Heart left ventricle (tissue), 16 donors: ENCODE data around the gene WDFY3. TPM values are rescaled to one million over a fixed set of nuclear protein-coding genes. Genes with fewer than 3 reads are reported as not detected.

Source experiments
- ATAC-seq, 4 donors: fragments of 200-7000 bp; cut with Tn5 transposase; one replicate each; pipeline ENCODE4 v1.9.1; 2020 to 2022; ENCODE audit warnings: moderate library complexity in 4 of 4, mild to moderate bottlenecking in 3 of 4, moderate number of reproducible peaks in 1 of 4
- DNase-seq, 5 donors: peaks; one replicate each; pipeline ENCODE4 v3.0.0-alpha.2; 2020
- H3K27ac ChIP-seq, 12 donors: fragments of 200-600 bp; sonication (generic) in 4 of 12; one replicate each; pipeline versions ENCODE4 v1.5.0 to v1.8.0; 2016 to 2022; ENCODE audit warnings: mild to moderate bottlenecking in 2 of 12
- H3K27me3 ChIP-seq, 9 donors: fragments of 200-600 bp; sonication (generic) in 2 of 9; one replicate each; pipeline versions ENCODE4 v1.5.1 to v1.8.0; 2016 to 2022; ENCODE audit warnings: mild to moderate bottlenecking in 3 of 9
- H3K36me3 ChIP-seq, 9 donors: fragments of 200-600 bp; sonication (generic) in 2 of 9; one replicate each; pipeline versions ENCODE4 v1.5.0 to v1.8.0; 2018 to 2022; ENCODE audit warnings: mild to moderate bottlenecking in 2 of 9
- H3K4me1 ChIP-seq, 12 donors: fragments of 200-600 bp; sonication (generic) in 4 of 12; one replicate each; pipeline versions ENCODE4 v1.5.0 to v1.8.0; 2016 to 2022; ENCODE audit warnings: mild to moderate bottlenecking in 3 of 12
- H3K4me3 ChIP-seq, 12 donors: fragments of 200-600 bp; sonication (generic) in 4 of 12; one replicate each; pipeline versions ENCODE4 v1.5.0 to v1.8.0; 2017 to 2022; ENCODE audit warnings: mild to moderate bottlenecking in 9 of 12, moderate library complexity in 4 of 12
- H3K9me3 ChIP-seq, 12 donors: fragments of 200-600 bp; sonication (generic) in 4 of 12; one replicate each; pipeline versions ENCODE4 v1.5.0 to v1.8.0; 2016 to 2022; ENCODE audit warnings: mild to moderate bottlenecking in 1 of 12
- CTCF ChIP-seq, 12 donors: fragments of 200-600 bp; sonication (generic) in 4 of 12; IDR thresholded peaks; one replicate each; pipeline versions ENCODE4 v1.5.0 to v1.8.0; 2018 to 2022; ENCODE audit warnings: antibody characterized with exemption in 12 of 12, mild to moderate bottlenecking in 5 of 12
- POLR2A ChIP-seq, 2 donors: fragments of 450-650 bp; IDR thresholded peaks; one replicate each; pipeline ENCODE4 v1.6.1; 2017; ENCODE audit warnings: antibody characterized with exemption in 2 of 2, mild to moderate bottlenecking in 2 of 2, moderate library complexity in 2 of 2
- WGBS, 4 donors: extraction: QIAGEN DNeasy Blood & Tissue Kit in 2 of 4; methylation state at CpG; one replicate each; pipeline versions ENCODE4 v1.1.5 to v1.1.7; 2013 to 2018; 5-methylcytosine and 5-hydroxymethylcytosine counted together
- intact Hi-C, 10 donors: fragments of 100-400 bp; cut with DNase I; formaldehyde crosslinking; loops; one replicate each; pipeline versions ENCODE4 v1.11.1 to v1.14.2; 2022
- polyA plus RNA-seq, 2 donors: library from polyadenylated mRNA; stranded (reverse); fragments of 200-250 nt; gene quantifications; one replicate each; pipeline ENCODE4 v1.2.3, GENCODE V29; 2013
- total RNA-seq, 9 donors: library from RNA; depleted of rRNA in 2 of 9; stranded (reverse); fragments of >200 nt in 2 of 9; fragmentation: NEBNext Ultra II Directional in 3 of 9; extraction: Animal tissue kit (Norgen Biotek cat#: 25700) in 3 of 9; gene quantifications; one replicate each; pipeline versions ENCODE4 v1.1.0 to v1.2.4, GENCODE V29; 2016 to 2023
- donor health status: ischemic (EF 13 %, LVEDD 7.1; RV severe dilation, severe dysfunction).
- donor health status: healthy with polysubstance abuse.
- donor health status: DM: no; HTN: yes; CAD: no.
- donor health status: DM: no; HTN: no; CAD: no.
- donor health status: ischemic (EF 25% LVEDD 6.9; RV normal size, moderate dysfunction).
- donor health status: ischemic (EF 25% LVEDD 5.7; RV mildly dilated, moderate dysfunction).
- donor health status: healthy.
- donor health status: DM: yes; HTN: yes; CAD: no.
- donor health status: ischemic (EF 35%, LVEDD 5.7; RV mildly dilated, moderate dysfunction).
- donor health status: nonischemic (EF 11% LVEDD 7.7; RV severe dilation, severe dysfunction).
- donor health status: DM: yes; HTN: yes; CAD: no.
- donor health status: PGD.
- donor health status: ischemic (EF 29% LVEDD 5.4; RV normal size, mild dysfunction).
- donor health status: nonischemic (EF 23%, LVEDD 6.1; RV moderate dilation, normal function).

WDFY3 gene
- total and polyA plus RNA-seq, 11 donors = 5.0 to 103 (median 40.4) TPM

GRCh38 chr4:84899616-84900015, 66.9 kb downstream of the WDFY3 start:
- Histone ChIP-seq H3K4me3 (no peak overlapping the region), H3K27ac (no peak overlapping the region), H3K9me3 (no peaks in the 10 kb centered on the region), H3K27me3 (no peaks in the 10 kb centered on the region), H3K36me3 (peaks cover 0 to 16% (median 3%) of the 10 kb centered on the region in 9 donors), H3K4me1 (peaks cover 0 to 16% (median 5%) of the 10 kb centered on the region in 12 donors)
- intact Hi-C loops = loop anchor here in 2 of 10 donors (10.0 kb wide), 2 partner anchors 55 to 65 kb away; partner anchors contain the start of gene WDFY3 (in 1 of the 2)
- no peak for ATAC-seq
- no peak for DNase-seq
- TF ChIP-seq POLR2A (IDR thresholded peaks at IDR 0.05) = no peak
- no peak for TF ChIP-seq CTCF (IDR thresholded peaks at IDR 0.05)
- WGBS, 4 donors = 94 to 98% (median 97%) methylated on average over 3 of the region's 3 CpGs

- intact Hi-C loops = loop anchor here in 1 of 10 donors (10.0 kb wide), 1 partner anchor 53 kb away; no protein-coding TSS in a partner anchor
- no peak overlapping the region for H3K27ac ChIP-seq
- peaks cover 0 to 19% (median 3%) of the 10 kb centered on the region in 12 donors for H3K4me1 ChIP-seq
- H3K4me3 ChIP-seq = no peak overlapping the region
- WGBS, 4 donors = 97 to 98% (median 97%) methylated on average over 6 of the region's 6 CpGs
- no peak for DNase-seq
- H3K27me3 ChIP-seq = no peaks in the 10 kb centered on the region
- TF ChIP-seq CTCF (IDR thresholded peaks at IDR 0.05) = no peak
- no peak for TF ChIP-seq POLR2A (IDR thresholded peaks at IDR 0.05)
- no peak for ATAC-seq
- H3K9me3 ChIP-seq = no peaks in the 10 kb centered on the region
- peaks cover 0 to 31% (median 11%) of the 10 kb centered on the region in 9 donors for H3K36me3 ChIP-seq
Measured at GRCh38 chr4:84897516-84897915, 69.0 kb downstream of the WDFY3 start.

GRCh38 chr4:84895283-84895682, 71.2 kb downstream of the WDFY3 start:
- H3K36me3 ChIP-seq = peaks cover 0 to 34% (median 11%) of the 10 kb centered on the region in 9 donors
- ATAC-seq (no peak), DNase-seq (no peak)
- H3K9me3 ChIP-seq = no peaks in the 10 kb centered on the region
- no peaks in the 10 kb centered on the region for H3K27me3 ChIP-seq
- no peak overlapping the region for H3K4me3 ChIP-seq
- H3K27ac ChIP-seq = no peak overlapping the region
- H3K4me1 ChIP-seq = peaks cover 0 to 7% (median 0%) of the 10 kb centered on the region in 12 donors
- WGBS, 4 donors = 91 to 98% (median 95%) methylated on average over 1 of the region's 1 CpG
- TF ChIP-seq CTCF (IDR thresholded peaks at IDR 0.05) = no peak
- TF ChIP-seq POLR2A (IDR thresholded peaks at IDR 0.05) = no peak
- intact Hi-C loops = loop anchor here in 1 of 10 donors (10.0 kb wide), 1 partner anchor 50 kb away; no protein-coding TSS in a partner anchor

DNA sequence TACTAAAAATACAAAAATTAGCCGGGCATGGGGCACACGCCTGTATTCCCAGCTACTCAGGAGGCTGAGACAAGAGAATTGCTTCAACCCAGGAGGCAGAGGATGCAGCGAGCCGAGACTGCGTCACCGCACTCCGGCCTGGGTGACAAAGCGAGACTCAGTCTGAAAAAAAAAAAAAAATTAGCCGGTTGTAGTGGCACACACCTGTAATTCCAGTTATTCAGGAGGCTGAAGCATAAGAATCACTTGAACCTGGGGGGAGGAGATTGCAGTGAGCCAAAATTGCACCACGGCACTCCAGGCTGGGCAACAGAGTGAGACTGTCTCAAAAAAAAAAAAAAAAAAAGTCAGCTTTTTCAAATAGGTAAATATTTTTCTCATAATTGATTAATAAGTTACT, 71.9 kb downstream of the WDFY3 start:
- H3K36me3 ChIP-seq = peaks cover 0 to 38% (median 11%) of the 10 kb centered on the region in 9 donors

More for the DNA sequence above, 71.9 kb downstream of the WDFY3 start:
- Histone ChIP-seq H3K27ac (no peak overlapping the region), H3K4me3 (no peak overlapping the region), H3K9me3 (no peaks in the 10 kb centered on the region), H3K27me3 (no peaks in the 10 kb centered on the region), H3K4me1 (peaks cover 0 to 7% (median 0%) of the 10 kb centered on the region in 12 donors)
- ATAC-seq (no peak), DNase-seq (no peak)
- 94 to 98% (median 96%) methylated on average over 10 of the region's 10 CpGs for WGBS, 4 donors
- TF ChIP-seq POLR2A (IDR thresholded peaks at IDR 0.05) (no peak), CTCF (IDR thresholded peaks at IDR 0.05) (no peak)
- intact Hi-C loops = loop anchor here in 1 of 10 donors (10.0 kb wide), 1 partner anchor 50 kb away; no protein-coding TSS in a partner anchor
